HFFc6 (cell line): Measurements from ENCODE around the gene CENPF. TPM values are rescaled to one million over a fixed set of nuclear protein-coding genes. Genes with fewer than 3 reads are reported as not detected.
"Not testable (repeated sequence)": the region's sequence is repeated elsewhere in the genome, so short reads cannot be mapped to it uniquely, and the experiment has no call there.

ENCODE experiments used
- DNase-seq: peaks from one replicate; pipeline ENCODE4 v3.0.0-alpha.2; 2018
- H3K27ac Mint-ChIP-seq: 2 replicates; pipeline ENCODE4 v1.8.0; 2020; ENCODE audit warnings: mild to moderate bottlenecking, mixed read lengths
- H3K27me3 Mint-ChIP-seq: 2 replicates; pipeline ENCODE4 v1.8.0; 2021; ENCODE audit warnings: mild to moderate bottlenecking, moderate library complexity, mixed read lengths; ENCODE audit not compliant: insufficient read depth
- H3K36me3 Mint-ChIP-seq: 2 replicates; pipeline ENCODE4 v1.8.0; 2021; ENCODE audit warnings: low read depth, mixed read lengths
- H3K4me1 Mint-ChIP-seq: 2 replicates; pipeline ENCODE4 v1.8.0; 2020; ENCODE audit warnings: low read depth, mixed read lengths
- H3K4me3 Mint-ChIP-seq: 2 replicates; pipeline ENCODE4 v1.8.0; 2020; ENCODE audit warnings: mild to moderate bottlenecking, moderate library complexity, mixed read lengths
- H3K9me3 Mint-ChIP-seq: 2 replicates; pipeline ENCODE4 v1.8.0; 2020; ENCODE audit warnings: mild to moderate bottlenecking, mixed read lengths
- CTCF ChIP-seq: fragments of 200-600 bp; sonication (generic); IDR thresholded peaks from 2 replicates; pipeline ENCODE4 v1.5.0; 2021; ENCODE audit warnings: antibody characterized with exemption, mild to moderate bottlenecking
- total RNA-seq, 6 experiments: library from RNA; stranded (reverse); fragmentation: NEBNext Ultra II Directional; extraction: Animal tissue kit (Norgen Biotek cat#: 25700); gene quantifications; 2 replicates in 1 of 6; 3 replicates in 5 of 6; pipeline ENCODE4 v1.2.3, GENCODE V29; 2021

Gene CENPF
- total RNA-seq, 6 experiments from 2014 or later = 36.8 to 79.2 (median 76.6) TPM

- Mint-ChIP-seq H3K27me3 (no peaks in the 10 kb centered on the region; the same call in none of the 2 replicates), H3K9me3 (peaks cover 11% of the 10 kb centered on the region), H3K27ac (peak overlapping the region; percentile 88), H3K4me1 (peaks cover 82% of the 10 kb centered on the region), H3K36me3 (peaks cover 6% of the 10 kb centered on the region), H3K4me3 (no peak overlapping the region)
- DNase-seq = no peak
- no peak for TF ChIP-seq CTCF
Measured at GRCh38 chr1:214571281-214571680, 31.7 kb upstream of the CENPF start.

- TF ChIP-seq CTCF = no peak
- Mint-ChIP-seq H3K27ac (no peak overlapping the region), H3K4me1 (peaks cover 58% of the 10 kb centered on the region), H3K4me3 (no peak overlapping the region), H3K27me3 (no peaks in the 10 kb centered on the region; the same call in none of the 2 replicates), H3K9me3 (peaks cover 30% of the 10 kb centered on the region), H3K36me3 (peaks cover 23% of the 10 kb centered on the region)
- no peak for DNase-seq
Measured at GRCh38 chr1:214573386-214574318, 29.3 kb upstream of the CENPF start.

- H3K4me1 Mint-ChIP-seq = peaks cover 47% of the 10 kb centered on the region
- no peak overlapping the region for H3K27ac Mint-ChIP-seq
- no peaks in the 10 kb centered on the region; the same call in 1 of the 2 replicates for H3K27me3 Mint-ChIP-seq
- peaks cover 30% of the 10 kb centered on the region for H3K9me3 Mint-ChIP-seq
- DNase-seq = no peak
- no peak overlapping the region for H3K4me3 Mint-ChIP-seq
- peaks cover 23% of the 10 kb centered on the region for H3K36me3 Mint-ChIP-seq
- no peak for TF ChIP-seq CTCF
Measured at GRCh38 chr1:214574598-214575411, 28.2 kb upstream of the CENPF start.

GRCh38 chr1:214576120-214576519 lies 26.9 kb upstream of the CENPF start:
- H3K27me3 Mint-ChIP-seq, H3K27ac Mint-ChIP-seq, DNase-seq, H3K4me3 Mint-ChIP-seq: not testable (repeated sequence)
- peaks cover 30% of the 10 kb centered on the region for H3K9me3 Mint-ChIP-seq
- peaks cover 39% of the 10 kb centered on the region for H3K4me1 Mint-ChIP-seq
- peaks cover 23% of the 10 kb centered on the region for H3K36me3 Mint-ChIP-seq

- Mint-ChIP-seq H3K27me3 (no peaks in the 10 kb centered on the region; the same call in 1 of the 2 replicates), H3K36me3 (peaks cover 23% of the 10 kb centered on the region), H3K4me1 (peaks cover 40% of the 10 kb centered on the region), H3K4me3 (no peak overlapping the region), H3K27ac (no peak overlapping the region), H3K9me3 (peaks cover 30% of the 10 kb centered on the region)
- TF ChIP-seq CTCF = no peak
- no peak for DNase-seq
Measured at GRCh38 chr1:214579183-214579582, 23.8 kb upstream of the CENPF start.
